ENCODE measurements around the gene ATP1B2.

DNA sequence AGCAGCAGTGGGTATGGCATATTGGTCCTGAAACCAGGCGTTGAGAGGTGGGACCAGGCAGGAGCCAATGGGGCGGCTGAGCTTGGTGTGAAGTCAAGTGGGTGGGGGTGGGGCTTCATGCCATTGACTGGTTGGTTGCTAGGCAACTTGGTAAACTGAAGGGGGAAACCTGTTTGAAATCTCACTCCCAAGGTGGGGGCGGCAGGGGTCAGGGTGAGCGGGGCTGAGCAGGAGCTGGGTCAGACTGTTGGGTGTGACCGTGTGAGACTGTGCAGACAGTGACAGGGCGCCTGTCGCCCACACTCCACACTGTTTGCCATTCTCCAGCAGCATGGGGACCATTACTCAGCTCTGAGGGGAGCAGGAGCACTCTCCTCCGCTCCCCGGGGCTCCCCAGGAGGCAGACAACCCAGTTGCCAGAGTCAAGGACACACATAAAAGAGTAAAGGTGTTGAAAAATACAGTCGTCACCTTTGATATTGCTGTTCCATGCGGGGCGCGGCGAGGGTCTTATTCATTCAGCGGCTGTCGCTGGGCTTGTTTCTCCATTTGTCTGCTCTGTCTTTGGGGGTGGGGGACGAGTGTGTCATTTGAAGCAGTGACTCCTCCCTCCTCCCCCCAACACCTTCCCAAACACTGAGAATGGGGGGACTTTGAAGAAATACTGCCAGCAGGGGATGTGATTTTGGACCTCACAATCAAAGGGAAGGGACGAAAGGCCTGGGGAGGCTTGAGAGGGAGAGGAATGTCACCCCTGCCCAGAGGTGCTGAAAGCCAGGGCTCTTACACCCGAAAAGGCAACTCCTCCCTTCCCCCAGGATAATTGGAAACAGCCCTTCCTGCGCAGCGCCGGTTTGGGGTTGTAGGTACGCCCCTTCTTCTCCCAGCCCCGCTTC, 53.1 kb downstream of the ATP1B2 start:
- TF ChIP-seq, protein P1, sequence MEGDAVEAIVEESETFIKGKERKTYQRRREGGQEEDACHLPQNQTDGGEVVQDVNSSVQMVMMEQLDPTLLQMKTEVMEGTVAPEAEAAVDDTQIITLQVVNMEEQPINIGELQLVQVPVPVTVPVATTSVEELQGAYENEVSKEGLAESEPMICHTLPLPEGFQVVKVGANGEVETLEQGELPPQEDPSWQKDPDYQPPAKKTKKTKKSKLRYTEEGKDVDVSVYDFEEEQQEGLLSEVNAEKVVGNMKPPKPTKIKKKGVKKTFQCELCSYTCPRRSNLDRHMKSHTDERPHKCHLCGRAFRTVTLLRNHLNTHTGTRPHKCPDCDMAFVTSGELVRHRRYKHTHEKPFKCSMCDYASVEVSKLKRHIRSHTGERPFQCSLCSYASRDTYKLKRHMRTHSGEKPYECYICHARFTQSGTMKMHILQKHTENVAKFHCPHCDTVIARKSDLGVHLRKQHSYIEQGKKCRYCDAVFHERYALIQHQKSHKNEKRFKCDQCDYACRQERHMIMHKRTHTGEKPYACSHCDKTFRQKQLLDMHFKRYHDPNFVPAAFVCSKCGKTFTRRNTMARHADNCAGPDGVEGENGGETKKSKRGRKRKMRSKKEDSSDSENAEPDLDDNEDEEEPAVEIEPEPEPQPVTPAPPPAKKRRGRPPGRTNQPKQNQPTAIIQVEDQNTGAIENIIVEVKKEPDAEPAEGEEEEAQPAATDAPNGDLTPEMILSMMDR (IDR thresholded peaks at IDR 0.05; ENCODE audit: low read depth, low read length) = no peak
- no peak for TF ChIP-seq EZH2phosphoT487 (IDR thresholded peaks at IDR 0.05; ENCODE audit: low read depth)
